ENCODE data around the gene SLC25A39.

GRCh38 chr17:44323359-44324091 lies 1.1 kb downstream of the SLC25A39 start:
- TF ChIP-seq CTCF (conservative IDR thresholded peaks at IDR 0.05; ENCODE audit: low read length) (no peak), EZH2phosphoT487 (IDR thresholded peaks at IDR 0.05; ENCODE audit: borderline replicate concordance) (no peak)

Data from Loucy (cell line).